Aorta (tissue), 5 donors: ENCODE results near the gene CLCA2. TPM values are rescaled to one million over a fixed set of nuclear protein-coding genes. Genes with fewer than 3 reads are reported as not detected.

ENCODE experiments used
- ATAC-seq: fragments of 200-7000 bp; cut with Tn5 transposase; one replicate; pipeline ENCODE4 v1.9.1; 2022; ENCODE audit warnings: moderate library complexity; ENCODE audit not compliant: low FRiP score
- DNase-seq, 2 donors: peaks; one replicate each; pipeline ENCODE4 v3.0.0-alpha.2; 2020
- H3K27ac ChIP-seq, 2 donors: one replicate each; pipeline ENCODE4 v1.5.1; 2013; ENCODE audit warnings: low read length in 2 of 2, mild to moderate bottlenecking in 2 of 2, moderate library complexity in 2 of 2, control low read depth in 1 of 2, inconsistent platforms in 1 of 2, low read depth in 1 of 2
- H3K27me3 ChIP-seq, 2 donors: one replicate each; pipeline ENCODE4 v1.6.1; 2013; ENCODE audit warnings: control low read depth in 1 of 2, low read length in 1 of 2, mild to moderate bottlenecking in 1 of 2, moderate library complexity in 1 of 2; ENCODE audit not compliant: insufficient read depth in 2 of 2, control insufficient read depth in 1 of 2
- H3K36me3 ChIP-seq, 2 donors: one replicate each; pipeline ENCODE4 v1.6.1; 2013; ENCODE audit warnings: control low read depth in 1 of 2, low read length in 1 of 2, mild to moderate bottlenecking in 1 of 2; ENCODE audit not compliant: insufficient read depth in 2 of 2, control insufficient read depth in 1 of 2
- H3K4me1 ChIP-seq, 2 donors: one replicate each; pipeline ENCODE4 v1.6.1; 2013; ENCODE audit warnings: low read length in 2 of 2, control low read depth in 1 of 2, mild to moderate bottlenecking in 1 of 2, moderate library complexity in 1 of 2; ENCODE audit not compliant: insufficient read depth in 2 of 2, control insufficient read depth in 1 of 2
- H3K4me3 ChIP-seq, 2 donors: one replicate each; pipeline ENCODE4 v1.5.1; 2013; ENCODE audit warnings: low read length in 2 of 2, control low read depth in 1 of 2, mild to moderate bottlenecking in 1 of 2
- H3K9me3 ChIP-seq: one replicate; pipeline ENCODE4 v1.6.1; 2013; ENCODE audit warnings: mild to moderate bottlenecking, low read length; ENCODE audit not compliant: control insufficient read depth
- WGBS, 2 donors: extraction: QIAGEN DNeasy Blood & Tissue Kit; methylation state at CpG; one replicate each; pipeline ENCODE4 v1.1.7; 2013; 5-methylcytosine and 5-hydroxymethylcytosine counted together
- intact Hi-C, 2 donors: fragments of 100-400 bp; cut with DNase I; formaldehyde crosslinking; loops; one replicate each; pipeline versions ENCODE4 v1.14.2 to v1.15.0; 2022
- long read RNA-seq, 2 donors: library from polyadenylated mRNA; unstranded; transcript quantifications; one replicate each; pipeline ENCODE4 v2.0.0, GENCODE V29; 2020 to 2021
- polyA plus RNA-seq, 2 donors: library from polyadenylated mRNA; stranded (reverse); fragments of 200-250 nt; gene quantifications; one replicate each; pipeline ENCODE4 v1.2.3, GENCODE V29; 2013
- total RNA-seq, 2 donors: library from RNA; stranded (reverse); fragmentation: NEBNext Ultra II Directional; extraction: Animal tissue kit (Norgen Biotek cat#: 25700); gene quantifications; one replicate each; pipeline ENCODE4 v1.2.1, GENCODE V29; 2021
- donor health status: healthy with polysubstance abuse.
- donor health status: Bipolar disorder and iron deficiency.
- donor health status: DM: no; HTN: no; CAD: no.
- donor health status: DM: no; HTN: no; CAD: no.
- donor health status: DM: yes; HTN: yes; CAD: no.

CLCA2 gene
- total RNA-seq (under 1 TPM in 1 of 2 donors, not detected in 1; 0.36 TPM), polyA plus RNA-seq (under 1 TPM; 0.10 to 0.13 TPM)
- long read RNA-seq, donor 1: 0 reads
- long read RNA-seq, donor 2: 0 reads

- H3K4me3 ChIP-seq: no peak within 1 kb of the TSS
- H3K27me3 ChIP-seq: no peaks in the 10 kb centered on the region
- H3K4me1 ChIP-seq: peaks cover 0 to under 1% of the 10 kb centered on the region in 2 donors
- no peaks in the 10 kb centered on the region for H3K36me3 ChIP-seq
- no peak for DNase-seq
- no peak within 1 kb of the TSS for H3K27ac ChIP-seq
- no peaks in the 10 kb centered on the region for H3K9me3 ChIP-seq
- no peak for ATAC-seq
- intact Hi-C loops: no loop called here
Measured at GRCh38 chr1:86423873-86424272, at the start of gene CLCA2. TSS of gene CLCA2 (plus strand) at chr1:86424171. CDS start at chr1:86424248, 77 bp downstream.

GRCh38 chr1:86375688-86376087 lies 48.3 kb upstream of the CLCA2 start:
- 87% methylated on average over 1 of the region's 1 CpG for WGBS, 2 donors
- Histone ChIP-seq H3K4me3 (no peak overlapping the region), H3K4me1 (no peaks in the 10 kb centered on the region), H3K9me3 (no peaks in the 10 kb centered on the region), H3K27me3 (no peaks in the 10 kb centered on the region), H3K36me3 (no peaks in the 10 kb centered on the region), H3K27ac (no peak overlapping the region)
- intact Hi-C loops: no loop called here
- DNase-seq (no peak), ATAC-seq (no peak)

- H3K36me3 ChIP-seq: no peaks in the 10 kb centered on the region
- no peak overlapping the region for H3K27ac ChIP-seq
- no peaks in the 10 kb centered on the region for H3K4me1 ChIP-seq
- DNase-seq (no peak), ATAC-seq (no peak)
- H3K4me3 ChIP-seq: no peak overlapping the region
- intact Hi-C loops: no loop called here
- H3K9me3 ChIP-seq: no peaks in the 10 kb centered on the region
- 92 to 100% methylated on average over 1 of the region's 1 CpG for WGBS, 2 donors
- H3K27me3 ChIP-seq: no peaks in the 10 kb centered on the region
Measured at GRCh38 chr1:86377341-86377740, 46.6 kb upstream of the CLCA2 start.

- WGBS, 2 donors: 88 to 94% methylated on average over 1 of the region's 1 CpG
Measured at GRCh38 chr1:86378813-86379212, 45.2 kb upstream of the CLCA2 start.

GRCh38 chr1:86380257-86380861 lies 43.6 kb upstream of the CLCA2 start:
- Histone ChIP-seq H3K9me3 (no peaks in the 10 kb centered on the region), H3K36me3 (no peaks in the 10 kb centered on the region), H3K4me3 (no peak overlapping the region), H3K4me1 (no peaks in the 10 kb centered on the region), H3K27me3 (no peaks in the 10 kb centered on the region), H3K27ac (no peak overlapping the region)
- 4 to 7% methylated on average over 4 of the region's 4 CpGs for WGBS, 2 donors
- peak; percentile 79 for ATAC-seq
- DNase-seq: no peak
- intact Hi-C loops: loop anchor here (5.0 to 10.0 kb wide), 2 partner anchors 127 to 704 kb away; no protein-coding TSS in a partner anchor

More at GRCh38 chr1:86378813-86379212, 45.2 kb upstream of the CLCA2 start:
- H3K4me1 ChIP-seq: no peaks in the 10 kb centered on the region
- no peaks in the 10 kb centered on the region for H3K36me3 ChIP-seq
- H3K4me3 ChIP-seq: no peak overlapping the region
- no peak overlapping the region for H3K27ac ChIP-seq
- DNase-seq (no peak), ATAC-seq (no peak)
- no peaks in the 10 kb centered on the region for H3K27me3 ChIP-seq
- H3K9me3 ChIP-seq: no peaks in the 10 kb centered on the region
- intact Hi-C loops: no loop called here

- no peak for ATAC-seq
- Histone ChIP-seq H3K36me3 (no peaks in the 10 kb centered on the region), H3K9me3 (no peaks in the 10 kb centered on the region), H3K4me1 (no peaks in the 10 kb centered on the region), H3K4me3 (no peak overlapping the region), H3K27me3 (no peaks in the 10 kb centered on the region), H3K27ac (no peak overlapping the region)
- 77 to 84% methylated on average over 4 of the region's 4 CpGs for WGBS, 2 donors
- DNase-seq: no peak
- intact Hi-C loops: loop anchor here (5.0 to 10.0 kb wide), 2 partner anchors 126 to 704 kb away; no protein-coding TSS in a partner anchor
Measured at GRCh38 chr1:86381223-86381622, 42.7 kb upstream of the CLCA2 start.

- no peaks in the 10 kb centered on the region for H3K27me3 ChIP-seq
- WGBS, 2 donors: 89 to 91% methylated on average over 1 of the region's 1 CpG
Measured at GRCh38 chr1:86382878-86383277, 41.1 kb upstream of the CLCA2 start.

GRCh38 chr1:86387916-86388627 lies 35.9 kb upstream of the CLCA2 start:
- Histone ChIP-seq H3K4me1 (no peaks in the 10 kb centered on the region), H3K9me3 (no peaks in the 10 kb centered on the region), H3K36me3 (no peaks in the 10 kb centered on the region), H3K27me3 (no peaks in the 10 kb centered on the region), H3K27ac (no peak overlapping the region), H3K4me3 (no peak overlapping the region)
- intact Hi-C loops: loop anchor here in 1 of 2 donors (10.0 kb wide), 1 partner anchor 697 kb away; no protein-coding TSS in a partner anchor
- DNase-seq (no peak), ATAC-seq (no peak)
- 93% methylated on average over 3 of the region's 3 CpGs for WGBS, 2 donors

More at GRCh38 chr1:86382878-86383277, 41.1 kb upstream of the CLCA2 start:
- Histone ChIP-seq H3K27ac (no peak overlapping the region), H3K36me3 (no peaks in the 10 kb centered on the region), H3K9me3 (no peaks in the 10 kb centered on the region), H3K4me1 (no peaks in the 10 kb centered on the region), H3K4me3 (no peak overlapping the region)
- DNase-seq (no peak), ATAC-seq (no peak)
- intact Hi-C loops: loop anchor here (5.0 to 10.0 kb wide), 2 partner anchors 124 to 702 kb away; no protein-coding TSS in a partner anchor

GRCh38 chr1:86388777-86389176 lies 35.2 kb upstream of the CLCA2 start:
- H3K36me3 ChIP-seq: no peaks in the 10 kb centered on the region
- H3K27ac ChIP-seq: no peak overlapping the region
- H3K9me3 ChIP-seq: no peaks in the 10 kb centered on the region
- H3K27me3 ChIP-seq: no peaks in the 10 kb centered on the region
- intact Hi-C loops: loop anchor here in 1 of 2 donors (10.0 kb wide), 1 partner anchor 696 kb away; no protein-coding TSS in a partner anchor
- no peak overlapping the region for H3K4me3 ChIP-seq
- no peak for DNase-seq
- H3K4me1 ChIP-seq: no peaks in the 10 kb centered on the region
- ATAC-seq: no peak
